Colonic mucosa (tissue), 4 donors: ENCODE results near the gene TENT5C. TPM values are rescaled to one million over a fixed set of nuclear protein-coding genes. Genes with fewer than 3 reads are reported as not detected.

Source experiments
- DNase-seq: peaks from one replicate; pipeline ENCODE4 v3.0.0-alpha.2; 2020
- H3K27ac ChIP-seq: fragments of 200-600 bp; one replicate; pipeline ENCODE4 v1.8.0; 2021
- H3K27me3 ChIP-seq: fragments of 200-600 bp; one replicate; pipeline ENCODE4 v1.8.0; 2021
- H3K36me3 ChIP-seq: fragments of 200-600 bp; one replicate; pipeline ENCODE4 v1.8.0; 2021
- H3K4me1 ChIP-seq: fragments of 200-600 bp; one replicate; pipeline ENCODE4 v1.8.0; 2021; ENCODE audit warnings: mild to moderate bottlenecking
- H3K4me3 ChIP-seq: fragments of 200-600 bp; one replicate; pipeline ENCODE4 v1.8.0; 2021
- H3K9ac ChIP-seq, 2 donors: one replicate each; pipeline ENCODE4 v1.7.0; 2013; ENCODE audit warnings: control low read depth in 2 of 2, low read depth in 2 of 2, low read length in 2 of 2
- H3K9me3 ChIP-seq: fragments of 200-600 bp; one replicate; pipeline ENCODE4 v1.8.0; 2021
- CTCF ChIP-seq: fragments of 200-600 bp; IDR thresholded peaks from one replicate; pipeline ENCODE4 v1.8.0; 2022; ENCODE audit warnings: antibody characterized with exemption, mild to moderate bottlenecking
- intact Hi-C: fragments of 100-400 bp; cut with DNase I; formaldehyde crosslinking; loops from one replicate; pipeline ENCODE4 v1.14.1; 2022
- total RNA-seq, 2 donors: library from RNA; stranded (reverse); fragmentation: NEBNext Ultra II Directional in 1 of 2; extraction: Animal tissue kit (Norgen Biotek cat#: 25700) in 1 of 2; gene quantifications; one replicate each; pipeline ENCODE4 v1.2.1, GENCODE V29; 2021
- donor health status: healthy.
- donor health status: DM: no; HTN: no; CAD: no.
- donor health status: DM: no; HTN: no; CAD: no.

TENT5C gene
- total RNA-seq, 2 donors from 2014 or later = 40.7 to 58.5 TPM

- TF ChIP-seq CTCF = no peak
- H3K36me3 ChIP-seq = no peaks in the 10 kb centered on the region
- H3K4me1 ChIP-seq = peaks cover 6% of the 10 kb centered on the region
- no peaks in the 10 kb centered on the region for H3K27me3 ChIP-seq
- no peak overlapping the region for H3K27ac ChIP-seq
- no peak overlapping the region for H3K4me3 ChIP-seq
- no peaks in the 10 kb centered on the region for H3K9me3 ChIP-seq
- no peak for DNase-seq
- no peak overlapping the region for H3K9ac ChIP-seq
- intact Hi-C loops = no loop called here
Measured at GRCh38 chr1:117565076-117565556, 40.7 kb upstream of the TENT5C start.

DNA sequence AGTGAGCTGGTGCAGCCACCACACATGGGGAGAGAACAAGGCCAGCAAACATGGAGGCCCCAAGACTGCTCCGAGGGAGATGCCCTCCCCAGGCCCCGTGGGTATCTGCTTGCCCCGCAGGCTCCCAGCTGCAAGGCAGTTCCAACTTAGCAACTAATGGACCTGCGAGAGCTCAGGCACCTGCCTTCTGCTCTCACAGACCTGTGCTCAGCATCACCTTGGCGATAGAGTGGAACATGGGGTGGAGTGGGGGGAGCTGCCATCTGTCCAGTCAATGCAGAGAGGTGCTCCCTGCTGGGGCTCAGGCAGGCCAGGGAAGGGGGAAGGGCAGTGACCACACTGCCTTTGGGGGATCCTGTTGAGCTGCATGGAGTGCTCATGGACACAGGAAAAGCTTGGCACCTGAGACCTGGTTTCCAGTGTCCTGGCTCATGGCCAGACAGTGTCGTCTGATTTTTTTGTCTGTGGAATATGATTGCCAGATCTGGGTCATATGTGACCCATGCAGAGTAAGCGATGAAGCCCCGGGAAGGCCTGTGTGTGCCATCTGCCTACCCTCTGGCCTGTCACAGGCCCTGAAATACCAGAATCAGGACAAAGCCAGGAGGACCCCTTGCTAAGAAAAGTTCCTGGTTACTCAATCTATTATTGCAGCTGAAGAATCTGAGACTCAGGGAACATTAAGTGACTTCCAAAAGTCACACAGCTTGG is 39.9 kb upstream of the TENT5C start:
- H3K9ac ChIP-seq = no peak overlapping the region
- no peaks in the 10 kb centered on the region for H3K27me3 ChIP-seq
- TF ChIP-seq CTCF = no peak
- no peak for DNase-seq
- no peak overlapping the region for H3K27ac ChIP-seq
- no peaks in the 10 kb centered on the region for H3K36me3 ChIP-seq
- H3K4me1 ChIP-seq = peaks cover 6% of the 10 kb centered on the region
- intact Hi-C loops = no loop called here
- H3K9me3 ChIP-seq = no peaks in the 10 kb centered on the region
- H3K4me3 ChIP-seq = no peak overlapping the region

GRCh38 chr1:117566556-117566955 is 39.3 kb upstream of the TENT5C start:
- Histone ChIP-seq H3K9ac (no peak overlapping the region), H3K27ac (no peak overlapping the region), H3K9me3 (no peaks in the 10 kb centered on the region), H3K4me1 (peaks cover 7% of the 10 kb centered on the region), H3K27me3 (no peaks in the 10 kb centered on the region), H3K4me3 (no peak overlapping the region), H3K36me3 (no peaks in the 10 kb centered on the region)
- no peak for TF ChIP-seq CTCF
- no peak for DNase-seq
- intact Hi-C loops = no loop called here

- TF ChIP-seq CTCF = no peak
- peak; percentile 10 for DNase-seq
- Histone ChIP-seq H3K27ac (no peak overlapping the region), H3K27me3 (no peaks in the 10 kb centered on the region), H3K4me1 (peaks cover 15% of the 10 kb centered on the region), H3K9ac (no peak overlapping the region), H3K9me3 (no peaks in the 10 kb centered on the region), H3K4me3 (no peak overlapping the region), H3K36me3 (no peaks in the 10 kb centered on the region)
- intact Hi-C loops = no loop called here
Measured at GRCh38 chr1:117567435-117567834, 38.4 kb upstream of the TENT5C start.

GRCh38 chr1:117567976-117568375 is 37.9 kb upstream of the TENT5C start:
- TF ChIP-seq CTCF = no peak
- Histone ChIP-seq H3K36me3 (no peaks in the 10 kb centered on the region), H3K27ac (no peak overlapping the region), H3K9ac (no peak overlapping the region), H3K4me3 (no peak overlapping the region), H3K27me3 (no peaks in the 10 kb centered on the region), H3K9me3 (no peaks in the 10 kb centered on the region), H3K4me1 (peaks cover 18% of the 10 kb centered on the region)
- intact Hi-C loops = no loop called here
- DNase-seq = peak; percentile 14
